Mammary epithelial cell (primary cell): Measurements from ENCODE around the gene MARK3.

Experiments
- CTCF ChIP-seq, 2 donors: IDR thresholded peaks in 1 of 2; conservative IDR thresholded peaks in 1 of 2; 2 replicates each; pipeline ENCODE4 v1.5.1; 2011 to 2012; ENCODE audit warnings: inconsistent platforms in 2 of 2, low read length in 2 of 2, mild to moderate bottlenecking in 2 of 2, control low read depth in 1 of 2, low read depth in 1 of 2; ENCODE audit not compliant: insufficient read depth in 1 of 2; ENCODE audit errors: extremely low read depth in 1 of 2
- EZH2 ChIP-seq: IDR thresholded peaks from 2 replicates; pipeline ENCODE4 v1.6.1; 2012; ENCODE audit warnings: low read length, inconsistent platforms, borderline replicate concordance

GRCh38 chr14:103384450-103385151 is 614 bp upstream of the MARK3 start:
- no peak for TF ChIP-seq CTCF (conservative IDR thresholded peaks at IDR 0.05 in 1 of 2, IDR thresholded peaks at IDR 0.05 in 1 of 2; ENCODE audit: extremely low read depth in 1 of 2, insufficient read depth in 1 of 2, low read depth in 1 of 2, low read length in 2 of 2)
- TF ChIP-seq EZH2: no peak
